GM18517 (cell line): ENCODE data around the gene ADH5.
"Not testable (repeated sequence)": the region's sequence is repeated elsewhere in the genome, so short reads cannot be mapped to it uniquely, and the experiment has no call there.

Source experiments
- ATAC-seq: cut with Tn5 transposase; IDR thresholded peaks from one replicate; pipeline ENCODE4 v1.9.1; 2021; ENCODE audit warnings: mild to moderate bottlenecking, moderate library complexity; ENCODE audit not compliant: unreplicated experiment

ADH5 gene

GRCh38 chr4:99088023-99088449, 552 bp downstream of the ADH5 start:
- ATAC-seq: peak; percentile 33

GRCh38 chr4:99084595-99084994, 4.0 kb downstream of the ADH5 start:
- no peak for ATAC-seq

- ATAC-seq: no peak
These were observed 6.4 kb downstream of the ADH5 start for GRCh38 chr4:99082192-99082591.

GRCh38 chr4:99080869-99081268, 7.7 kb downstream of the ADH5 start:
- not testable (repeated sequence) for ATAC-seq

GRCh38 chr4:99079625-99080295, 8.8 kb downstream of the ADH5 start:
- ATAC-seq: no peak

GRCh38 chr4:99078931-99079624, 9.5 kb downstream of the ADH5 start:
- no peak for ATAC-seq

GRCh38 chr4:99078336-99078735, 10.3 kb downstream of the ADH5 start:
- no peak for ATAC-seq

GRCh38 chr4:99077177-99077576, 11.4 kb downstream of the ADH5 start:
- ATAC-seq: no peak

- no peak for ATAC-seq
These were observed 12.2 kb downstream of the ADH5 start for GRCh38 chr4:99076292-99076976.

GRCh38 chr4:99074816-99075215, 13.8 kb downstream of the ADH5 start:
- no peak for ATAC-seq

GRCh38 chr4:99071159-99071558, 17.4 kb downstream of the ADH5 start:
- ATAC-seq: no peak

GRCh38 chr4:99067617-99068016, 21.0 kb downstream of the ADH5 start:
- ATAC-seq: no peak

GRCh38 chr4:99065521-99065920, 23.1 kb downstream of the ADH5 start:
- ATAC-seq: not testable (repeated sequence)

- ATAC-seq: no peak
These were observed 26.5 kb downstream of the ADH5 start for GRCh38 chr4:99062120-99062519.

GRCh38 chr4:99061048-99061700, 27.4 kb downstream of the ADH5 start:
- no peak for ATAC-seq

- no peak for ATAC-seq
These were observed 29.0 kb downstream of the ADH5 start for GRCh38 chr4:99059550-99059949.

GRCh38 chr4:99058228-99058627, 30.4 kb downstream of the ADH5 start:
- no peak for ATAC-seq

- ATAC-seq: peak; percentile 45
These were observed 34.1 kb downstream of the ADH5 start for GRCh38 chr4:99054428-99054994.

GRCh38 chr4:99052902-99053301, 35.7 kb downstream of the ADH5 start:
- ATAC-seq: no peak

GRCh38 chr4:99047710-99048109, 40.9 kb downstream of the ADH5 start:
- ATAC-seq: no peak

- ATAC-seq: no peak
These were observed 45.2 kb downstream of the ADH5 start for GRCh38 chr4:99043346-99043745.
